GM23248 (cell line): ENCODE results near the gene USP34. TPM values are rescaled to one million over a fixed set of nuclear protein-coding genes. Genes with fewer than 3 reads are reported as not detected.

ENCODE experiments used
- DNase-seq: peaks from one replicate; pipeline ENCODE4 v3.0.0-alpha.2; 2015
- H2AFZ ChIP-seq: fragments of 200-600 bp; sonication (generic); 2 replicates; pipeline ENCODE4 v1.6.1; 2016; ENCODE audit warnings: antibody characterized with exemption
- H3F3A ChIP-seq: fragments of 200-600 bp; sonication (generic); 2 replicates; pipeline ENCODE4 v1.6.1; 2016; ENCODE audit warnings: mild to moderate bottlenecking, antibody characterized with exemption, mixed run types; ENCODE audit not compliant: insufficient read depth
- H3K27ac ChIP-seq: fragments of 200-600 bp; sonication (generic); 2 replicates; pipeline ENCODE4 v1.5.1; 2016; ENCODE audit warnings: mild to moderate bottlenecking
- H3K27me3 ChIP-seq: fragments of 200-600 bp; sonication (generic); replicated peaks from 2 replicates; pipeline ENCODE4 v1.6.1; 2016; ENCODE audit warnings: mild to moderate bottlenecking; ENCODE audit not compliant: insufficient read depth
- H3K36me3 ChIP-seq: fragments of 200-600 bp; sonication (generic); 2 replicates; pipeline ENCODE4 v1.6.1; 2016; ENCODE audit warnings: low read depth, mild to moderate bottlenecking
- H3K4me1 ChIP-seq: fragments of 200-600 bp; sonication (generic); 2 replicates; pipeline ENCODE4 v1.6.1; 2016; ENCODE audit warnings: mild to moderate bottlenecking; ENCODE audit not compliant: insufficient read depth
- H3K4me2 ChIP-seq: fragments of 200-600 bp; sonication (generic); one replicate; pipeline ENCODE4 v1.6.1; 2016; ENCODE audit warnings: mild to moderate bottlenecking; ENCODE audit not compliant: unreplicated experiment
- H3K4me3 ChIP-seq: fragments of 200-600 bp; sonication (generic); 2 replicates; pipeline ENCODE4 v1.5.1; 2016; ENCODE audit warnings: mild to moderate bottlenecking
- H3K79me2 ChIP-seq: fragments of 200-600 bp; sonication (generic); 2 replicates; pipeline ENCODE4 v1.6.1; 2016; ENCODE audit warnings: mild to moderate bottlenecking; ENCODE audit not compliant: insufficient read depth
- H3K9ac ChIP-seq: fragments of 200-600 bp; sonication (generic); 2 replicates; pipeline ENCODE4 v1.6.1; 2016; ENCODE audit warnings: mild to moderate bottlenecking
- H3K9me2 ChIP-seq: fragments of 200-600 bp; sonication (generic); 2 replicates; pipeline ENCODE4 v1.6.1; 2016; ENCODE audit warnings: mixed run types, mild to moderate bottlenecking, moderate library complexity; ENCODE audit not compliant: insufficient read depth
- H3K9me3 ChIP-seq: fragments of 200-600 bp; sonication (generic); one replicate; pipeline ENCODE4 v1.6.1; 2017; ENCODE audit warnings: low read depth
- H4K20me1 ChIP-seq: fragments of 200-600 bp; sonication (generic); 2 replicates; pipeline ENCODE4 v1.6.0; 2016; ENCODE audit not compliant: insufficient read depth
- EZH2 ChIP-seq: fragments of 200-600 bp; sonication (generic); IDR thresholded peaks from 2 replicates; pipeline ENCODE4 v1.6.1; 2018; ENCODE audit warnings: antibody characterized with exemption, mild to moderate bottlenecking; ENCODE audit not compliant: insufficient read depth, poor library complexity, severe bottlenecking
- EZH2phosphoT487 ChIP-seq: fragments of 200-600 bp; sonication (generic); IDR thresholded peaks from 2 replicates; pipeline ENCODE4 v1.6.1; 2018; ENCODE audit warnings: antibody characterized with exemption, moderate library complexity, mild to moderate bottlenecking, low read depth; ENCODE audit not compliant: insufficient read depth
- WGBS, 2 experiments: methylation state at CpG; one replicate each; pipeline ENCODE4 v1.1.6; 2015 to 2017; ENCODE audit warnings: low lambda C conversion rate in 2 of 2, low coverage in 1 of 2; ENCODE audit errors: missing lambda C conversion rate in 2 of 2; 5-methylcytosine and 5-hydroxymethylcytosine counted together
- in situ Hi-C: fragments of 300-500 bp; cut with MboI; formaldehyde crosslinking; loops from 2 replicates; pipeline ENCODE4 v1.15.0; 2020
- polyA plus RNA-seq: library from polyadenylated mRNA; unstranded; fragments of >200 nt; fragmentation: Nextera tagmentation; extraction: Ambion mirVana; gene quantifications from 2 replicates; pipeline ENCODE4 v1.2.1, GENCODE V29; 2016
- total RNA-seq: library from RNA; depleted of rRNA; stranded (reverse); fragments of >200 nt; shearing (Covaris generic); gene quantifications from 2 replicates; pipeline ENCODE4 v1.2.3, GENCODE V29; 2014

Gene USP34
- total and polyA plus RNA-seq, 2 experiments from 2014 or later = 34.5 to 77.6 TPM

- Histone ChIP-seq H4K20me1 (peaks cover 9% of the 10 kb centered on the region; the same call in 1 of the 2 replicates), H3K27ac (peak overlapping the region; percentile 14), H3K27me3 (no peaks in the 10 kb centered on the region), H3K4me3 (no peak overlapping the region), H3K4me2 (no peak overlapping the region), H3K36me3 (peaks cover 15% of the 10 kb centered on the region; the same call in 1 of the 2 replicates), H3K9me2 (no peaks in the 10 kb centered on the region), H2AFZ (no peak overlapping the region), H3K4me1 (peaks cover 18% of the 10 kb centered on the region), H3K79me2 (peaks cover 98% of the 10 kb centered on the region), H3K9ac (no peak overlapping the region), H3F3A (peaks cover 15% of the 10 kb centered on the region; the same call in 1 of the 2 replicates), H3K9me3 (no peaks in the 10 kb centered on the region)
- 19 to 24% methylated on average over 1 of the region's 1 CpG for WGBS, 2 experiments
- peak; percentile 38 for DNase-seq
- TF ChIP-seq EZH2phosphoT487 = no peak
- TF ChIP-seq EZH2 = no peak
- in situ Hi-C loops = no loop called here
These were observed 113.9 kb downstream of the USP34 start for GRCh38 chr2:61356958-61357350.

GRCh38 chr2:61356261-61356957, 114.5 kb downstream of the USP34 start:
- peak; percentile 32 for DNase-seq
- no peaks in the 10 kb centered on the region for H3K9me3 ChIP-seq
- H3F3A ChIP-seq = peaks cover 15% of the 10 kb centered on the region; the same call in 1 of the 2 replicates
- peaks cover 18% of the 10 kb centered on the region for H3K4me1 ChIP-seq
- peaks cover 98% of the 10 kb centered on the region for H3K79me2 ChIP-seq
- peaks cover 15% of the 10 kb centered on the region; the same call in 1 of the 2 replicates for H3K36me3 ChIP-seq
- peak overlapping the region; percentile 14 for H3K27ac ChIP-seq
- no peak overlapping the region for H3K4me3 ChIP-seq
- TF ChIP-seq EZH2 (no peak), EZH2phosphoT487 (no peak)
- in situ Hi-C loops = no loop called here
- H3K9me2 ChIP-seq = no peaks in the 10 kb centered on the region
- no peak overlapping the region for H2AFZ ChIP-seq
- H3K9ac ChIP-seq = no peak overlapping the region
- H3K4me2 ChIP-seq = no peak overlapping the region
- WGBS, 2 experiments = 63 to 72% methylated on average over 4 of the region's 4 CpGs
- H4K20me1 ChIP-seq = peaks cover 9% of the 10 kb centered on the region; the same call in 1 of the 2 replicates
- H3K27me3 ChIP-seq = no peaks in the 10 kb centered on the region

- no peaks in the 10 kb centered on the region for H3K27me3 ChIP-seq
- H3K9me3 ChIP-seq = no peaks in the 10 kb centered on the region
- no peak overlapping the region for H3K9ac ChIP-seq
- H3K9me2 ChIP-seq = no peaks in the 10 kb centered on the region
- peaks cover 18% of the 10 kb centered on the region for H3K4me1 ChIP-seq
- WGBS, 2 experiments = 95 to 97% methylated on average over 4 of the region's 4 CpGs
- peaks cover 97% of the 10 kb centered on the region for H3K79me2 ChIP-seq
- no peak overlapping the region for H3K4me3 ChIP-seq
- no peak overlapping the region for H2AFZ ChIP-seq
- peaks cover 15% of the 10 kb centered on the region; the same call in 1 of the 2 replicates for H3F3A ChIP-seq
- in situ Hi-C loops = no loop called here
- H3K36me3 ChIP-seq = peaks cover 17% of the 10 kb centered on the region
- no peak overlapping the region for H3K27ac ChIP-seq
- TF ChIP-seq EZH2 (no peak), EZH2phosphoT487 (no peak)
- peak; percentile 20 for DNase-seq
- peaks cover 9% of the 10 kb centered on the region; the same call in 1 of the 2 replicates for H4K20me1 ChIP-seq
- no peak overlapping the region for H3K4me2 ChIP-seq
These were observed 116.2 kb downstream of the USP34 start for GRCh38 chr2:61354543-61355197.

DNA sequence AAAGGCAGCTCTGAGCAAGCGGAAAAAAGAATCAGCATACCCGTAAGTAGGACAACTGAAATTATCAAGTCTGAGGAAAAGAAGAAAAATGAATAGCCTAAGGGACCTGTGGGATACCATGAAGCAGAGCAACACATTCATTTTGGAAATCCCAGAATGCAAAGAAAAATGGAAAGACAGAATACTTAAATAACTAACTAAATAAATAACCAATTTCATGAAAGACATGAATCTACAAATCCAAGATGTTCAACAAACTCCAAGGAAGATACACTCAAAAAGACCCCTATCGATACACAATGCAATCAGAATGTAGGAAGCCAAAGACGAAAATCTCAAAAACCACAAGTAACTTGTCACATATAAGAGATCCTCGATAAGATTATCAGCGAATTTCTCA, 117.0 kb downstream of the USP34 start:
- H3K9me2 ChIP-seq = no peaks in the 10 kb centered on the region
- no peak for DNase-seq
- in situ Hi-C loops = no loop called here
- peaks cover 6% of the 10 kb centered on the region; the same call in 1 of the 2 replicates for H4K20me1 ChIP-seq
- no peaks in the 10 kb centered on the region for H3K9me3 ChIP-seq
- H2AFZ ChIP-seq = no peak overlapping the region
- peaks cover 95% of the 10 kb centered on the region for H3K79me2 ChIP-seq
- TF ChIP-seq EZH2phosphoT487 (no peak), EZH2 (no peak)
- H3K36me3 ChIP-seq = peaks cover 20% of the 10 kb centered on the region
- no peak overlapping the region for H3K4me2 ChIP-seq
- peaks cover 18% of the 10 kb centered on the region for H3K4me1 ChIP-seq
- H3K4me3 ChIP-seq = no peak overlapping the region
- 97 to 99% methylated on average over 6 of the region's 6 CpGs for WGBS, 2 experiments
- no peaks in the 10 kb centered on the region for H3K27me3 ChIP-seq
- H3K27ac ChIP-seq = no peak overlapping the region
- H3F3A ChIP-seq = peaks cover 13% of the 10 kb centered on the region; the same call in 1 of the 2 replicates
- H3K9ac ChIP-seq = no peak overlapping the region
